NB4 (cell line): Measurements from ENCODE around the gene KCNK13.

Experiments used
- DNase-seq: peaks from one replicate; pipeline ENCODE4 v3.0.0; 2010; ENCODE audit warnings: low read depth
- H3K4me3 ChIP-seq: one replicate; pipeline ENCODE4 v1.5.1; 2011; ENCODE audit warnings: mild to moderate bottlenecking, low read depth, low read length, moderate library complexity
- MYC ChIP-seq: IDR thresholded peaks from 2 replicates; pipeline ENCODE4 v1.6.1; 2011; ENCODE audit warnings: low read depth, low read length
- POLR2A ChIP-seq: IDR thresholded peaks from 2 replicates; pipeline ENCODE4 v1.6.1; 2011; ENCODE audit warnings: mild to moderate bottlenecking; ENCODE audit not compliant: insufficient read length; ENCODE audit errors: extremely low read depth
- TF ChIP-seq, protein P1 (sequence below): IDR thresholded peaks from one replicate; pipeline ENCODE4 v1.5.1; 2012; ENCODE audit warnings: low read depth, low read length
- TF ChIP-seq, protein P2 (sequence below): IDR thresholded peaks from 2 replicates; pipeline ENCODE4 v1.6.1; 2011; ENCODE audit warnings: low read depth, low read length

Gene KCNK13

DNA sequence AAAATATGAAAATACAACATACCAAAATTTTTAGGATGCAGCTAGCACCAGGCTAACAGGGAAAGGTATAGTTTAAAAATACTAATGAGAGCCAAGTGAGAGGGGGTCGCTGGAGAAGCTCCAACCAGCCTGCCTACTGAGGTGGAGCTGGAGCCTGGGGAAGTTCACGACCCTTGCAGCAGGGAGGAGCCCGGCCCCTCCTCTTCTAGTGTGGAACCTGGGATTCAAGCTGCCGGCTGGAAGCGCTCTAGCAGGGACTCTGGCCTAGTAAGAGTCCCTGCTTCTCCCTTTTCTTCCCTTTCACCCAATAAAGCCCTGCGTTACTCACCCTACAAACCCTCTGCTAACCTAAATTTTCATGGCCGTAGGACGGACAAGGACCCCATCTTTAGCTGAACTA lies 5.0 kb upstream of the KCNK13 start:
- no peak for DNase-seq
- no peak overlapping the region for H3K4me3 ChIP-seq
- TF ChIP-seq, protein P1, sequence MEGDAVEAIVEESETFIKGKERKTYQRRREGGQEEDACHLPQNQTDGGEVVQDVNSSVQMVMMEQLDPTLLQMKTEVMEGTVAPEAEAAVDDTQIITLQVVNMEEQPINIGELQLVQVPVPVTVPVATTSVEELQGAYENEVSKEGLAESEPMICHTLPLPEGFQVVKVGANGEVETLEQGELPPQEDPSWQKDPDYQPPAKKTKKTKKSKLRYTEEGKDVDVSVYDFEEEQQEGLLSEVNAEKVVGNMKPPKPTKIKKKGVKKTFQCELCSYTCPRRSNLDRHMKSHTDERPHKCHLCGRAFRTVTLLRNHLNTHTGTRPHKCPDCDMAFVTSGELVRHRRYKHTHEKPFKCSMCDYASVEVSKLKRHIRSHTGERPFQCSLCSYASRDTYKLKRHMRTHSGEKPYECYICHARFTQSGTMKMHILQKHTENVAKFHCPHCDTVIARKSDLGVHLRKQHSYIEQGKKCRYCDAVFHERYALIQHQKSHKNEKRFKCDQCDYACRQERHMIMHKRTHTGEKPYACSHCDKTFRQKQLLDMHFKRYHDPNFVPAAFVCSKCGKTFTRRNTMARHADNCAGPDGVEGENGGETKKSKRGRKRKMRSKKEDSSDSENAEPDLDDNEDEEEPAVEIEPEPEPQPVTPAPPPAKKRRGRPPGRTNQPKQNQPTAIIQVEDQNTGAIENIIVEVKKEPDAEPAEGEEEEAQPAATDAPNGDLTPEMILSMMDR, result no peak
- TF ChIP-seq, protein P2, sequence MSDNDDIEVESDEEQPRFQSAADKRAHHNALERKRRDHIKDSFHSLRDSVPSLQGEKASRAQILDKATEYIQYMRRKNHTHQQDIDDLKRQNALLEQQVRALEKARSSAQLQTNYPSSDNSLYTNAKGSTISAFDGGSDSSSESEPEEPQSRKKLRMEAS, result no peak
- TF ChIP-seq POLR2A, result no peak
- no peak for TF ChIP-seq MYC

DNA sequence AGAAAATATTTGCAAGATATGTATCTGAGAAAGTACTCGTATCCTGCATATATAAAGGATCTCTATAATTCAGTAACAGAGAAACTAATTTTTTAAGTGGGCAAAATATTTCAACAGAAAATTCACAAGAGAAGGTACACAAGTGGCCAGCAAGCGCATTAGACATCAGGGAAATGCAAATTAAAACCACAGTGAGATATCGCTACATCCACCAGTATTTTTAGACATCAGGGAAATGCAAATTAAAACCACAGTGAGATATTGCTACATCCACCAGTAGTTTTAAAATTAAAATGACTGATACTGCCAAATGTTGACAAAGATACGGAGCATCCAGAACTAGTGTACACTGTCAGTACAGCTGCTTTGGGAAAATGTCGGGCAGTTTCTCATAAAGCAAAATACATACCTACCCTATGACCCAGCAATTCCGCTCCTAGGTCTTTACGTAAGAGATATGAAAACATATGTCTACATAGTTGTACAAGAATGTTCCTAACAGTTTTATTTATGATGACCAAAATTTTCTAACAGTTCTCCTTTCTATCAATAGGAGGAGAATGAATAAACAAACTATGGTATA lies 2.8 kb upstream of the KCNK13 start:
- H3K4me3 ChIP-seq, result no peak overlapping the region
- TF ChIP-seq, protein P2, result no peak
- TF ChIP-seq POLR2A (no peak), MYC (no peak)
- TF ChIP-seq, protein P1, result no peak
- no peak for DNase-seq

DNA sequence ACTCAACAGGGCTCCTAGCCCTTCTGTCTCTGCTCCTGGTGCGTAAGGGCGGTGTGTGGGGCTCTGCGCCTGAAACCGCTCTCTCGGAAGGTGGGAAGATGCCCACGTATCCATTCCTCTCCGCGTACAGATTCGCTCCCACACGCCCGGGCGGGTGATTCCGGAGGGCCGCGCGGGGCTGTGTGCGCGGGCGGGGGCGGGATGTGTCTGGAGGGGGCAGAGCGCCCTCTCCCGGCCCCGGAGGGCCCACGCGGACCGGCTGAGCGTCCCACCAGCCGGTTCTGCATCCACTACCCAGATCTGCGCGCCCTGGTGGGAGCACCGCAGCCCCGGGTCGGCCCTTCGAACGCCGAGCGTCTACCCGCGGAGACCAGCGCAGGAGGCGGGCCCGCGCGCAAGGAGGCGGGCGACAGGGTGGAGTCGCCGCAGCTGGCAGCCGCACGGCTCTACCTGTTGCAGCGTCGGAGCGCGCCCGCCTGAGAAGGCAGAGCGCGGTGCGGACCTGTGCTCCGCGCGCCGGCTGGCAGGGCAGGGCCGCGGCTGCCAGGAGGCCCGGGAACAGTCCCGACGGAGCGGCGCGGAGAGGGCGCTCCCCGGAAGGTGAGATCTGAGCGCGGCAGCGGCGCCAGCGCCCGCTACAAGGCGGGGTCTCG lies 1.4 kb upstream of the KCNK13 start:
- DNase-seq, result peak; percentile 39
- TF ChIP-seq, protein P1, result peak; percentile 8
- TF ChIP-seq POLR2A, result no peak
- H3K4me3 ChIP-seq, result no peak overlapping the region

DNA sequence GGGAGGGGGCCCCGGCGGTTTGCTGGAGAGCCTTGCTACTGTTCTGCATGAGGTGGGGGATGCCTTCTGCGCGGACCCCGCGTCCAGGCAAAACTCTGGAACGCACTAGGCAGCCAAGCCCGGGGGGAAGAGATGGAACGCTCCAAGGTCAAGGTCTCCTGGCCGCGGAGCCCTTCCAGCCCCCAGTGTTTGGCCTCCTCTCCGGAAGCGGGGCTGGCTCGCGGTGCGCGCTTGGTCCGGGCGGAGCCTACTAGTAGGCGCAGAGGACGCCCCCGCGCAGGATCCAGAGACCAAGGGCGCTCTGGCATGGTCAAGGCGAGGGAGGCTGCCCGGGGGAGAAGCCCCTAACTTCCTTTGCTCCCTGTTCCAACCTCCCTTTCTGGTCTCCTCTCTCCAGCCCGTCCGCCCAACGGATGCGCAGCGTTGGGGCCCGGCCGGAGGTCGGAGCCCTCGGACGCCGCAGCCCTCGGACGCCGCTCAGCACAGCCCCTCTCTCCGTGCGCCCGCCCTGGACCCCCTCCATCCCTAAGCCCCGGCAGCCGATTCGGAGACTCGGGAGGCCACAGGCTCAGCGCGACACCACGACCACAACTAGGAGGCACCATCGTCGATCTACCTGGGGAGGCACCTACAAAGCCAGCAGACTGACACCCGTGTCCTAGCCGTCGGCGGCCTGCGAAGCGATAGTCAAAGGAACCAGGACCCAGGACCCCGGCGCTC lies 669 bp upstream of the KCNK13 start:
- H3K4me3 ChIP-seq, result no peak overlapping the region
- no peak for DNase-seq
- TF ChIP-seq POLR2A (no peak), MYC (no peak)
- TF ChIP-seq, protein P1, result no peak
- TF ChIP-seq, protein P2, result no peak

DNA sequence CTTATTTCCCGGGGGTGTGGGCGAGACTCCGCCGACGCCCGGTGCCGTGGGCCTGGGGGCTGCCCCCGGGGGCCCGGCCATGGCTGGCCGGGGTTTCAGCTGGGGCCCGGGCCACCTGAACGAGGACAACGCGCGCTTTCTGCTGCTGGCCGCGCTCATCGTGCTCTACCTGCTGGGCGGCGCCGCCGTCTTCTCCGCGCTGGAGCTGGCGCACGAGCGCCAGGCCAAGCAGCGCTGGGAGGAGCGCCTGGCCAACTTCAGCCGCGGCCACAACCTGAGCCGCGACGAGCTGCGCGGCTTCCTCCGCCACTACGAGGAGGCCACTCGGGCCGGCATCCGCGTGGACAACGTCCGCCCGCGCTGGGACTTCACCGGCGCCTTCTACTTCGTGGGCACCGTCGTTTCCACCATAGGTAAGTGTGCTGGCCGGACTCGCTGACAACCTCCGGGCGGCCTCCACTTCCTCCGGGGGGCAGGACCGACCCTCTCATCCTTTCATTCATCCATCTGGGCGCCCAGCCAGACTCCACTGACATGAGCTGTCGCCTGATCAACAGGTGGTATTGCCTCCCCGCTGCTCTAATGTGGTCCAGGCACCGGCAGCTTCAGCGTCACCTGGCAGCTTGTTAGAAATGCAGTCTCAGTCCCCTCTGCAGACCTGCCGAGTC lies 467 bp downstream of the KCNK13 start:
- peak; percentile 14 for DNase-seq
- H3K4me3 ChIP-seq, result no peak overlapping the region
- TF ChIP-seq, protein P2, result no peak
- TF ChIP-seq, protein P1, result no peak
- TF ChIP-seq POLR2A, result no peak
- no peak for TF ChIP-seq MYC
